HepG2 (cell line): ENCODE data around the gene MYADML2. TPM values are rescaled to one million over a fixed set of nuclear protein-coding genes. Genes with fewer than 3 reads are reported as not detected.

Experiments
- BRCA1 ChIP-seq: sonication (generic); formaldehyde crosslinking; IDR thresholded peaks from 2 replicates; pipeline ENCODE4 v1.4.0; 2020; ENCODE audit warnings: missing genetic modification reagents
- CREM ChIP-seq, 2 experiments: sonication (generic) in 1 of 2; formaldehyde crosslinking in 1 of 2; IDR thresholded peaks; 2 replicates each; pipeline versions ENCODE4 v1.4.0 to v1.6.1; 2016 to 2020; ENCODE audit warnings: antibody characterized with exemption in 1 of 2, mild to moderate bottlenecking in 1 of 2, missing genetic modification reagents in 1 of 2
- DNMT1 ChIP-seq: sonication (generic); formaldehyde crosslinking; IDR thresholded peaks from 2 replicates; pipeline ENCODE4 v1.5.1; 2020; ENCODE audit warnings: mild to moderate bottlenecking, missing genetic modification reagents
- GABPA ChIP-seq, 2 experiments: IDR thresholded peaks; 2 replicates each; pipeline ENCODE4 v1.6.1; 2011 to 2016; ENCODE audit warnings: low read depth in 2 of 2, low read length in 1 of 2, missing biosample characterization in 1 of 2, missing genetic modification characterization in 1 of 2
- MAFG ChIP-seq: sonication (generic); formaldehyde crosslinking; IDR thresholded peaks from 2 replicates; pipeline ENCODE4 v1.5.1; 2020; ENCODE audit warnings: mild to moderate bottlenecking, missing genetic modification reagents
- MEIS2 ChIP-seq: sonication (generic); formaldehyde crosslinking; IDR thresholded peaks from 2 replicates; pipeline ENCODE4 v1.9.0; 2021; ENCODE audit warnings: mild to moderate bottlenecking, missing genetic modification reagents
- MYNN ChIP-seq: sonication (generic); formaldehyde crosslinking; IDR thresholded peaks from 2 replicates; pipeline ENCODE4 v1.4.0; 2020; ENCODE audit warnings: mild to moderate bottlenecking, low read depth, missing genetic modification reagents
- NR2F1 ChIP-seq, 2 experiments: fragments of 450-650 bp in 1 of 2; formaldehyde crosslinking in 1 of 2; IDR thresholded peaks; 2 replicates each; pipeline versions ENCODE4 v1.5.0 to v1.6.1; 2016 to 2020; ENCODE audit warnings: mild to moderate bottlenecking in 1 of 2, missing compliant biosample characterization in 1 of 2, missing genetic modification reagents in 1 of 2, moderate library complexity in 1 of 2
- PTBP1 ChIP-seq: fragments of 200-400 bp; formaldehyde crosslinking; IDR thresholded peaks from 2 replicates; pipeline ENCODE4 v1.6.1; 2018; ENCODE audit warnings: low read length, low read depth; ENCODE audit not compliant: poor library complexity, severe bottlenecking
- SMC3 ChIP-seq: IDR thresholded peaks from 2 replicates; pipeline ENCODE4 v1.6.1; 2011; ENCODE audit warnings: low read length, improper control_type of control experiment
- SOX5 ChIP-seq: IDR thresholded peaks from 2 replicates; pipeline ENCODE4 v1.6.1; 2016; ENCODE audit warnings: borderline replicate concordance
- TBX3 ChIP-seq: fragments of 450-650 bp; IDR thresholded peaks from 2 replicates; pipeline ENCODE4 v1.6.1; 2017; ENCODE audit warnings: antibody characterized with exemption, mild to moderate bottlenecking, inconsistent platforms, borderline replicate concordance
- TGIF2 ChIP-seq: IDR thresholded peaks from 2 replicates; pipeline ENCODE4 v1.6.1; 2016; ENCODE audit warnings: control low read depth, missing compliant biosample characterization
- THAP11 ChIP-seq: IDR thresholded peaks from 2 replicates; pipeline ENCODE4 v1.6.1; 2016; ENCODE audit warnings: missing biosample characterization, missing genetic modification reagents
- ZKSCAN1 ChIP-seq: fragments of 150-350 bp; IDR thresholded peaks from 2 replicates; pipeline ENCODE4 v1.6.1; 2014; ENCODE audit warnings: low read length
- ZNF17 ChIP-seq: sonication (generic); formaldehyde crosslinking; IDR thresholded peaks from 2 replicates; pipeline ENCODE4 v1.5.0; 2020; ENCODE audit warnings: mild to moderate bottlenecking, missing genetic modification reagents
- ZNF230 ChIP-seq: sonication (generic); formaldehyde crosslinking; IDR thresholded peaks from 2 replicates; pipeline ENCODE4 v1.4.0; 2020; ENCODE audit warnings: mild to moderate bottlenecking, missing genetic modification reagents
- ZNF264 ChIP-seq: sonication (generic); formaldehyde crosslinking; IDR thresholded peaks from 2 replicates; pipeline ENCODE4 v1.4.0; 2020; ENCODE audit warnings: missing genetic modification reagents
- ZNF496 ChIP-seq: sonication (generic); formaldehyde crosslinking; IDR thresholded peaks from 2 replicates; pipeline ENCODE4 v1.8.1; 2023; ENCODE audit warnings: mild to moderate bottlenecking, moderate library complexity, missing genetic modification reagents; ENCODE audit not compliant: insufficient replicate concordance
- ZNF629 ChIP-seq: sonication (generic); formaldehyde crosslinking; conservative IDR thresholded peaks from 2 replicates; pipeline ENCODE4 v1.5.0; 2020; ENCODE audit warnings: missing genetic modification reagents
- polyA plus RNA-seq, 8 experiments: library from polyadenylated mRNA; depleted of rRNA in 3 of 8; stranded (reverse) in 7 of 8; unstranded in 1 of 8; fragments of >200 nt; fragmentation: Illumina TruSeq in 4 of 8; extraction: Trizol in 4 of 8; gene quantifications; 2 replicates each; pipeline versions ENCODE4 v1.2.1 to v1.2.3, GENCODE V29; 2011 to 2016; ENCODE audit warnings: low read depth in 4 of 8, missing spikeins in 1 of 8, mixed read lengths in 1 of 8; ENCODE audit not compliant: insufficient read depth in 1 of 8
- total RNA-seq, 5 experiments: library from RNA; depleted of rRNA; stranded (reverse); fragments of >200 nt; fragmentation: Illumina TruSeq; extraction: Trizol; gene quantifications; 2 replicates each; pipeline ENCODE4 v1.2.3, GENCODE V29; 2016; ENCODE audit warnings: low read depth in 1 of 5
- TF ChIP-seq, protein P1 (sequence below): sonication (generic); formaldehyde crosslinking; IDR thresholded peaks from 2 replicates; pipeline ENCODE4 v1.4.0; 2020; ENCODE audit warnings: missing genetic modification reagents
- TF ChIP-seq, protein P2 (sequence below): IDR thresholded peaks from 2 replicates; pipeline ENCODE4 v1.6.1; 2016; ENCODE audit warnings: missing genetic modification reagents, missing compliant biosample characterization
- TF ChIP-seq, protein P3 (sequence below): sonication (generic); formaldehyde crosslinking; IDR thresholded peaks from 2 replicates; pipeline ENCODE4 v1.8.0; 2022; ENCODE audit warnings: missing genetic modification reagents, mild to moderate bottlenecking, inconsistent platforms, borderline replicate concordance
- TF ChIP-seq, protein P4 (sequence below): sonication (generic); formaldehyde crosslinking; IDR thresholded peaks from 2 replicates; pipeline ENCODE4 v1.5.0; 2020; ENCODE audit warnings: mild to moderate bottlenecking, missing genetic modification reagents, borderline replicate concordance

MYADML2 gene
- total and polyA plus RNA-seq, 2 of the 13 experiments (the other 11 are each of a cell fraction or from before 2014, with no cell fraction given), result not detected

DNA sequence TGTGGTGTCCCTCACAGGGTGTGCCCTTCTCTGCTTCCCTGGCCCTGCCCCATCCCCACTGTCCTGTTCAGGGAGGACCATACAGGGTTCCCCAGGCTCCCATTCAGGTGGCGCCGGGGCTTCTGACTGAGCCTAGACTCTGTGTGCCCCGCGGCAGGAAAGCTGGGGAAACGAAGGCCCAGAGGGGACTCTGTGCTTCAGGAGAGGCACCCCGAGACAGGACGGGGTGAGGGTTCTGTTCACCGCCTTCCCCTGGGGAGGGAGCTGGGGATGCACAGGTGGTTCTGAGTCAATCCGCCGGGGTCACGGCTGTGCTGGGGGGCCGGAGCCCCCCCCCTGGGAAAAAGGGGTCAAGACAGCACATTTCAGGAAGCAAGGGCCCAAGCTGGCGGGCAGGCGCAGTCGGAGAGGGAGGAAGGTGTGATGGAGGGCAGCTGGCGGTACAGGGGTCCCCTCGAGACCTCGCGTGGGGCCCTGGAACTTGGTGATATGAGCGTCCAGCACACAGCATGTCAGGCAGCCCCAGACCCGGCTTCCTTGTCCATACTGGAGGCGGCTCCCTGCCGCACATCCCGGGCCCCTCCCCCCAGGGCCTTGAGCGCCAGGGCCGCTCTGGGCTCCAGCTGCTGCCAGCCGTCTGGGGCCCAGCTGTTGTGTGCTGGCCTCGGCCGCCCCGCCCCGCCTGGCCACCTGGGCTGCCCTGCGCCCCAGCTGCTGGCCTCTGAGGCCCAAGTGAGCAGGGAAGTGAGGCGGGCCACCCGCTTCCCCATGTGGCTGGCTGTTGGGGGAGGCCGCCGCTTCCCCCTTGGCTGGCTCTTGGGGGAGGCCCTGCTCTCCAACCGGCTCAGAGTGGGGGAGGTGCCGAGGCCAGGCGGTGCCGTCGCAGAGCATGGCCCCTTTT, 19.6 kb upstream of the MYADML2 start (continued):
- TF ChIP-seq GABPA (IDR thresholded peaks at IDR 0.05; ENCODE audit: low read depth, low read length) (no peak), GABPA (CRISPR knock-in tag; IDR thresholded peaks at IDR 0.05; ENCODE audit: low read depth) (no peak), ZNF496 (CRISPR knock-in tag) (no peak), MYNN (CRISPR knock-in tag) (no peak), BRCA1 (CRISPR knock-in tag) (no peak), ZNF629 (CRISPR knock-in tag) (peak; percentile 47), TGIF2 (CRISPR knock-in tag) (peak; percentile 86), CREM (IDR thresholded peaks at IDR 0.05) (no peak), CREM (CRISPR knock-in tag; IDR thresholded peaks at IDR 0.05) (no peak), ZNF264 (CRISPR knock-in tag) (peak; percentile 26; the same call in 1 of the 2 replicates), SMC3 (no peak), PTBP1 (no peak), DNMT1 (CRISPR knock-in tag) (peak; percentile 81), MAFG (CRISPR knock-in tag) (no peak), MEIS2 (no peak), TBX3 (no peak), ZKSCAN1 (no peak), NR2F1 (CRISPR knock-in tag; IDR thresholded peaks at IDR 0.05) (peak in 1 of 2 experiments; percentile 79; a peak in 3 of 4 replicates), THAP11 (peak; percentile 83), ZNF17 (peak; percentile 96), SOX5 (CRISPR knock-in tag) (peak; percentile 66; the same call in 1 of the 2 replicates), ZNF230 (CRISPR knock-in tag) (no peak; the same call in 1 of the 2 replicates)
- TF ChIP-seq, protein P1, sequence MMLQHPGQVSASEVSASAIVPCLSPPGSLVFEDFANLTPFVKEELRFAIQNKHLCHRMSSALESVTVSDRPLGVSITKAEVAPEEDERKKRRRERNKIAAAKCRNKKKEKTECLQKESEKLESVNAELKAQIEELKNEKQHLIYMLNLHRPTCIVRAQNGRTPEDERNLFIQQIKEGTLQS (CRISPR knock-in tag), result peak; percentile 69; the same call in 1 of the 2 replicates
- TF ChIP-seq, protein P2, sequence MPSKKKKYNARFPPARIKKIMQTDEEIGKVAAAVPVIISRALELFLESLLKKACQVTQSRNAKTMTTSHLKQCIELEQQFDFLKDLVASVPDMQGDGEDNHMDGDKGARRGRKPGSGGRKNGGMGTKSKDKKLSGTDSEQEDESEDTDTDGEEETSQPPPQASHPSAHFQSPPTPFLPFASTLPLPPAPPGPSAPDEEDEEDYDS, result peak; percentile 80
- TF ChIP-seq, protein P3, sequence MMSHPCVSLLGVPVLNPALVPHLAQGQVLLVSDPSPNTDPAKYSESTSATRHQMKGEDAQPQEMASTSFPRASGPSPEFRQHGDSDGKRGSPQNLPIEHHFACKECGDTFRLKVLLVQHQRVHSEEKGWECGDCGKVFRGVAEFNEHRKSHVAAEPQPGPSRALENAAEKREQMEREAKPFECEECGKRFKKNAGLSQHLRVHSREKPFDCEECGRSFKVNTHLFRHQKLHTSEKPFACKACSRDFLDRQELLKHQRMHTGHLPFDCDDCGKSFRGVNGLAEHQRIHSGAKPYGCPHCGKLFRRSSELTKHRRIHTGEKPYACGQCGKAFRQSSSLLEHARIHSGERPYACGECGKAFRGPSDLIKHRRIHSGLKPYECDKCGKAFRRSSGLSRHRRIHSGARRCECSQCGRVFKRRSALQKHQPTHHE (CRISPR knock-in tag), result peak; percentile 34; the same call in 1 of the 2 replicates
- TF ChIP-seq, protein P4, sequence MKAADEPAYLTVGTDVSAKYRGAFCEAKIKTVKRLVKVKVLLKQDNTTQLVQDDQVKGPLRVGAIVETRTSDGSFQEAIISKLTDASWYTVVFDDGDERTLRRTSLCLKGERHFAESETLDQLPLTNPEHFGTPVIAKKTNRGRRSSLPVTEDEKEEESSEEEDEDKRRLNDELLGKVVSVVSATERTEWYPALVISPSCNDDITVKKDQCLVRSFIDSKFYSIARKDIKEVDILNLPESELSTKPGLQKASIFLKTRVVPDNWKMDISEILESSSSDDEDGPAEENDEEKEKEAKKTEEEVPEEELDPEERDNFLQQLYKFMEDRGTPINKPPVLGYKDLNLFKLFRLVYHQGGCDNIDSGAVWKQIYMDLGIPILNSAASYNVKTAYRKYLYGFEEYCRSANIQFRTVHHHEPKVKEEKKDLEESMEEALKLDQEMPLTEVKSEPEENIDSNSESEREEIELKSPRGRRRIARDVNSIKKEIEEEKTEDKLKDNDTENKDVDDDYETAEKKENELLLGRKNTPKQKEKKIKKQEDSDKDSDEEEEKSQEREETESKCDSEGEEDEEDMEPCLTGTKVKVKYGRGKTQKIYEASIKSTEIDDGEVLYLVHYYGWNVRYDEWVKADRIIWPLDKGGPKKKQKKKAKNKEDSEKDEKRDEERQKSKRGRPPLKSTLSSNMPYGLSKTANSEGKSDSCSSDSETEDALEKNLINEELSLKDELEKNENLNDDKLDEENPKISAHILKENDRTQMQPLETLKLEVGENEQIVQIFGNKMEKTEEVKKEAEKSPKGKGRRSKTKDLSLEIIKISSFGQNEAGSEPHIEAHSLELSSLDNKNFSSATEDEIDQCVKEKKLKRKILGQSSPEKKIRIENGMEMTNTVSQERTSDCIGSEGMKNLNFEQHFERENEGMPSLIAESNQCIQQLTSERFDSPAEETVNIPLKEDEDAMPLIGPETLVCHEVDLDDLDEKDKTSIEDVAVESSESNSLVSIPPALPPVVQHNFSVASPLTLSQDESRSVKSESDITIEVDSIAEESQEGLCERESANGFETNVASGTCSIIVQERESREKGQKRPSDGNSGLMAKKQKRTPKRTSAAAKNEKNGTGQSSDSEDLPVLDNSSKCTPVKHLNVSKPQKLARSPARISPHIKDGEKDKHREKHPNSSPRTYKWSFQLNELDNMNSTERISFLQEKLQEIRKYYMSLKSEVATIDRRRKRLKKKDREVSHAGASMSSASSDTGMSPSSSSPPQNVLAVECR, result peak; percentile 89
